GM18519 (cell line): ENCODE results near the gene FAM241B.

Source experiments
- ATAC-seq: cut with Tn5 transposase; IDR thresholded peaks from one replicate; pipeline ENCODE4 v1.9.1; 2021; ENCODE audit warnings: mild to moderate bottlenecking, moderate library complexity; ENCODE audit not compliant: unreplicated experiment, low FRiP score

Gene FAM241B

GRCh38 chr10:69633673-69634635 lies 3.9 kb downstream of the FAM241B start:
- ATAC-seq, result no peak

- no peak for ATAC-seq
Measured at GRCh38 chr10:69634759-69635425, 4.8 kb downstream of the FAM241B start.

- no peak for ATAC-seq
Measured at GRCh38 chr10:69635428-69636272, 5.6 kb downstream of the FAM241B start.

GRCh38 chr10:69636273-69636575 lies 6.2 kb downstream of the FAM241B start:
- ATAC-seq, result no peak

GRCh38 chr10:69636626-69637605 lies 6.9 kb downstream of the FAM241B start:
- ATAC-seq, result no peak

GRCh38 chr10:69638642-69639041 lies 8.6 kb downstream of the FAM241B start:
- no peak for ATAC-seq

GRCh38 chr10:69639291-69640195 lies 9.5 kb downstream of the FAM241B start:
- ATAC-seq, result no peak

GRCh38 chr10:69640196-69640980 lies 10.3 kb downstream of the FAM241B start:
- no peak for ATAC-seq

GRCh38 chr10:69641261-69641980 lies 11.4 kb downstream of the FAM241B start:
- no peak for ATAC-seq

GRCh38 chr10:69642747-69643146 lies 12.7 kb downstream of the FAM241B start:
- ATAC-seq, result no peak

- no peak for ATAC-seq
Measured at GRCh38 chr10:69643779-69644657, 14.0 kb downstream of the FAM241B start.

- ATAC-seq, result no peak
Measured at GRCh38 chr10:69644658-69645295, 14.7 kb downstream of the FAM241B start.

GRCh38 chr10:69645296-69646184 lies 15.5 kb downstream of the FAM241B start:
- no peak for ATAC-seq

GRCh38 chr10:69646185-69647060 lies 16.4 kb downstream of the FAM241B start:
- ATAC-seq, result no peak
